G401 (cell line): ENCODE data around the gene DUSP8. TPM values are rescaled to one million over a fixed set of nuclear protein-coding genes. Genes with fewer than 3 reads are reported as not detected.
"Not testable (repeated sequence)": the region's sequence is repeated elsewhere in the genome, so short reads cannot be mapped to it uniquely, and the experiment has no call there.

Experiments
- DNase-seq: peaks from one replicate; pipeline ENCODE4 v3.0.0-alpha.2; 2015; ENCODE audit warnings: low spot score
- in situ Hi-C: cut with HindIII; loops from 2 replicates; pipeline ENCODE4 v1.10.0; 2016; ENCODE audit warnings: low sequenced_read_pairs, mixed read lengths
- total RNA-seq: library from RNA; depleted of rRNA; stranded (reverse); fragments of >200 nt; shearing (Covaris generic); gene quantifications from 2 replicates; pipeline ENCODE4 v1.2.3, GENCODE V29; 2014; rRNA removed

Gene DUSP8
- total RNA-seq, 1 experiment from 2014 or later = 8.9 TPM

GRCh38 chr11:1510351-1510750 is 61.7 kb downstream of the DUSP8 start:
- DNase-seq, in situ Hi-C loops: not testable (repeated sequence)

- in situ Hi-C loops = no loop called here
- no peak for DNase-seq
Observed at GRCh38 chr11:1509626-1510255, 62.3 kb downstream of the DUSP8 start.

- in situ Hi-C loops = no loop called here
- DNase-seq = no peak
Observed at GRCh38 chr11:1508986-1509385, 63.1 kb downstream of the DUSP8 start.

- no peak for DNase-seq
- in situ Hi-C loops = no loop called here
Observed at GRCh38 chr11:1508491-1508891, 63.6 kb downstream of the DUSP8 start.

- no peak for DNase-seq
- in situ Hi-C loops = no loop called here
Observed at GRCh38 chr11:1507381-1508140, 64.5 kb downstream of the DUSP8 start.

GRCh38 chr11:1506981-1507380 is 65.1 kb downstream of the DUSP8 start:
- no peak for DNase-seq
- in situ Hi-C loops = no loop called here

GRCh38 chr11:1505480-1505879 is 66.6 kb downstream of the DUSP8 start:
- DNase-seq = no peak

GRCh38 chr11:1504581-1505290 is 67.3 kb downstream of the DUSP8 start:
- DNase-seq = no peak
- in situ Hi-C loops = no loop called here

More at GRCh38 chr11:1505480-1505879, 66.6 kb downstream of the DUSP8 start:
- in situ Hi-C loops = no loop called here

- in situ Hi-C loops = no loop called here
- DNase-seq = no peak
Observed at GRCh38 chr11:1504138-1504537, 67.9 kb downstream of the DUSP8 start.

Other genes with a start within 250 kb of the DUSP8 start
- gene BRSK2, start 182.3 kb downstream of the DUSP8 start, total RNA-seq = 5.2 and 9.2 TPM in 2 replicates
- gene MOB2, start 85.5 kb downstream of the DUSP8 start, total RNA-seq = 27.4 and 39.9 TPM in 2 replicates
- gene KRTAP5-1, start 13.0 kb upstream of the DUSP8 start, total RNA-seq = not detected in 2 replicates
- not detected in 2 replicates for gene KRTAP5-2, start 26.0 kb upstream of the DUSP8 start, total RNA-seq
- not detected in 2 replicates for gene KRTAP5-3, start 36.2 kb upstream of the DUSP8 start, total RNA-seq
- not detected in 2 replicates for gene KRTAP5-4, start 49.9 kb upstream of the DUSP8 start, total RNA-seq
- not detected in 2 replicates for gene KRTAP5-5, start 57.5 kb upstream of the DUSP8 start, total RNA-seq
- gene KRTAP5-6, start 124.9 kb upstream of the DUSP8 start, total RNA-seq = not detected in 2 replicates
- not detected in 2 replicates for gene IFITM10, start 178.3 kb upstream of the DUSP8 start, total RNA-seq
- 192 and 219 TPM in 2 replicates for gene CTSD, start 191.7 kb upstream of the DUSP8 start, total RNA-seq